DOHH2 (cell line): Measurements from ENCODE around the gene KIAA1614.

Experiments used
- H3F3A ChIP-seq: fragments of 200-600 bp; sonication (generic), shearing (Covaris generic); 2 replicates; pipeline ENCODE4 v1.6.0; 2016; ENCODE audit warnings: antibody characterized with exemption, mild to moderate bottlenecking; ENCODE audit not compliant: control insufficient read depth, insufficient read depth
- H3K27ac ChIP-seq: fragments of 200-600 bp; sonication (generic); 2 replicates; pipeline ENCODE4 v1.5.1; 2014; ENCODE audit warnings: low read depth, mild to moderate bottlenecking, low read length, moderate library complexity
- H3K27me3 ChIP-seq: fragments of 200-600 bp; sonication (generic); 2 replicates; pipeline ENCODE4 v1.6.1; 2014; ENCODE audit warnings: mild to moderate bottlenecking, low read length, mixed read lengths; ENCODE audit not compliant: control insufficient read depth
- H3K36me3 ChIP-seq: fragments of 200-600 bp; sonication (generic); 2 replicates; pipeline ENCODE4 v1.6.1; 2014; ENCODE audit warnings: mild to moderate bottlenecking, low read length, moderate library complexity, mixed read lengths; ENCODE audit not compliant: control insufficient read depth
- H3K4me1 ChIP-seq: fragments of 200-600 bp; sonication (generic); 2 replicates; pipeline ENCODE4 v1.6.1; 2014; ENCODE audit warnings: mild to moderate bottlenecking, low read length, mixed read lengths; ENCODE audit not compliant: control insufficient read depth
- H3K4me2 ChIP-seq: fragments of 200-600 bp; sonication (generic); 2 replicates; pipeline ENCODE4 v1.6.0; 2014; ENCODE audit warnings: mild to moderate bottlenecking, low read length, moderate library complexity
- H3K4me3 ChIP-seq: fragments of 200-600 bp; sonication (generic); 2 replicates; pipeline ENCODE4 v1.5.1; 2014; ENCODE audit warnings: mild to moderate bottlenecking, low read length, mixed read lengths
- H3K79me2 ChIP-seq: fragments of 200-600 bp; sonication (generic); 2 replicates; pipeline ENCODE4 v1.6.1; 2014; ENCODE audit warnings: mild to moderate bottlenecking, low read length, mixed read lengths; ENCODE audit not compliant: control insufficient read depth
- H3K9me2 ChIP-seq: fragments of 200-600 bp; sonication (generic); replicated peaks from 2 replicates; pipeline ENCODE4 v1.6.1; 2014; ENCODE audit warnings: mild to moderate bottlenecking, low read length, mixed read lengths; ENCODE audit not compliant: control insufficient read depth
- H3K9me3 ChIP-seq: fragments of 200-600 bp; sonication (generic); 2 replicates; pipeline ENCODE4 v1.6.1; 2014; ENCODE audit warnings: antibody characterized with exemption, low read length, mixed read lengths; ENCODE audit not compliant: control insufficient read depth, insufficient read depth
- H4K20me1 ChIP-seq: fragments of 200-600 bp; sonication (generic); 2 replicates; pipeline ENCODE4 v1.6.0; 2014; ENCODE audit warnings: low read depth, mild to moderate bottlenecking, antibody characterized with exemption, low read length, moderate library complexity; ENCODE audit not compliant: control insufficient read depth, insufficient read depth
- CTCF ChIP-seq: fragments of 200-600 bp; sonication (generic); IDR thresholded peaks from one replicate; pipeline ENCODE4 v1.5.1; 2014; ENCODE audit warnings: antibody characterized with exemption, mild to moderate bottlenecking, low read depth, low read length; ENCODE audit not compliant: poor library complexity, severe bottlenecking
- EZH2phosphoT487 ChIP-seq: fragments of 200-600 bp; sonication (generic); IDR thresholded peaks from 2 replicates; pipeline ENCODE4 v1.6.1; 2017; ENCODE audit warnings: borderline replicate concordance, mild to moderate bottlenecking, antibody characterized with exemption, low read length, moderate library complexity, mixed read lengths

KIAA1614 gene

GRCh38 chr1:180961622-180962021, 48.9 kb downstream of the KIAA1614 start:
- Histone ChIP-seq H3K4me3 (no peak overlapping the region), H3F3A (no peaks in the 10 kb centered on the region), H3K9me3 (no peaks in the 10 kb centered on the region), H3K4me2 (no peak overlapping the region), H4K20me1 (no peaks in the 10 kb centered on the region), H3K27ac (no peak overlapping the region), H3K79me2 (no peaks in the 10 kb centered on the region), H3K4me1 (no peaks in the 10 kb centered on the region), H3K36me3 (peaks cover 5% of the 10 kb centered on the region; the same call in 1 of the 2 replicates), H3K9me2 (no peaks in the 10 kb centered on the region), H3K27me3 (no peaks in the 10 kb centered on the region)
- no peak for TF ChIP-seq EZH2phosphoT487
- no peak for TF ChIP-seq CTCF

- H3F3A ChIP-seq: no peaks in the 10 kb centered on the region
- no peak overlapping the region for H3K4me3 ChIP-seq
- H3K27ac ChIP-seq: no peak overlapping the region
- H3K4me2 ChIP-seq: no peak overlapping the region
- no peaks in the 10 kb centered on the region for H3K27me3 ChIP-seq
- H3K79me2 ChIP-seq: no peaks in the 10 kb centered on the region
- H3K9me3 ChIP-seq: no peaks in the 10 kb centered on the region
- no peak for TF ChIP-seq CTCF
- TF ChIP-seq EZH2phosphoT487: no peak
- no peaks in the 10 kb centered on the region for H4K20me1 ChIP-seq
- peaks cover 5% of the 10 kb centered on the region; the same call in 1 of the 2 replicates for H3K36me3 ChIP-seq
- no peaks in the 10 kb centered on the region for H3K9me2 ChIP-seq
- no peaks in the 10 kb centered on the region for H3K4me1 ChIP-seq
Measured at GRCh38 chr1:180962178-180962577, 49.5 kb downstream of the KIAA1614 start.

GRCh38 chr1:180964056-180964455, 51.4 kb downstream of the KIAA1614 start:
- no peaks in the 10 kb centered on the region for H3K9me3 ChIP-seq
- no peaks in the 10 kb centered on the region for H4K20me1 ChIP-seq
- peaks cover 5% of the 10 kb centered on the region; the same call in 1 of the 2 replicates for H3K36me3 ChIP-seq
- H3K4me3 ChIP-seq: no peak overlapping the region
- H3K4me2 ChIP-seq: no peak overlapping the region
- H3K27ac ChIP-seq: no peak overlapping the region
- TF ChIP-seq CTCF (no peak), EZH2phosphoT487 (no peak)
- no peaks in the 10 kb centered on the region for H3K4me1 ChIP-seq
- no peaks in the 10 kb centered on the region for H3K27me3 ChIP-seq
- H3K9me2 ChIP-seq: no peaks in the 10 kb centered on the region
- H3K79me2 ChIP-seq: no peaks in the 10 kb centered on the region
- H3F3A ChIP-seq: no peaks in the 10 kb centered on the region
